HG02642 (cell line): Measurements from ENCODE around the gene OGFR.
"Not testable (repeated sequence)": the region's sequence is repeated elsewhere in the genome, so short reads cannot be mapped to it uniquely, and the experiment has no call there.

ENCODE experiments used
- ATAC-seq: cut with Tn5 transposase; IDR thresholded peaks from one replicate; pipeline ENCODE4 v1.9.1; 2021; ENCODE audit warnings: mild to moderate bottlenecking; ENCODE audit not compliant: unreplicated experiment, poor library complexity

OGFR gene

GRCh38 chr20:62835931-62836861 lies 31.6 kb downstream of the OGFR start:
- no peak for ATAC-seq

- ATAC-seq, result no peak
Observed at GRCh38 chr20:62836967-62837490, 32.4 kb downstream of the OGFR start.

- ATAC-seq, result no peak
Observed at GRCh38 chr20:62837790-62838127, 33.1 kb downstream of the OGFR start.

- peak; percentile 61 for ATAC-seq
Observed at GRCh38 chr20:62838128-62838891, 33.7 kb downstream of the OGFR start.

- ATAC-seq, result no peak
Observed at GRCh38 chr20:62839261-62839660, 34.6 kb downstream of the OGFR start.

- no peak for ATAC-seq
Observed at GRCh38 chr20:62839816-62840215, 35.2 kb downstream of the OGFR start.

- no peak for ATAC-seq
Observed at GRCh38 chr20:62840244-62841197, 35.9 kb downstream of the OGFR start.

- no peak for ATAC-seq
Observed at GRCh38 chr20:62841705-62842212, 37.1 kb downstream of the OGFR start.

GRCh38 chr20:62843656-62844055 lies 39.0 kb downstream of the OGFR start:
- ATAC-seq, result no peak

GRCh38 chr20:62844182-62844581 lies 39.5 kb downstream of the OGFR start:
- no peak for ATAC-seq

- no peak for ATAC-seq
Observed at GRCh38 chr20:62845416-62846160, 41.0 kb downstream of the OGFR start.

GRCh38 chr20:62846166-62846890 lies 41.7 kb downstream of the OGFR start:
- no peak for ATAC-seq

GRCh38 chr20:62848917-62849316 lies 44.3 kb downstream of the OGFR start:
- ATAC-seq, result not testable (repeated sequence)

- ATAC-seq, result no peak
Observed at GRCh38 chr20:62849431-62849830, 44.8 kb downstream of the OGFR start.

- no peak for ATAC-seq
Observed at GRCh38 chr20:62850333-62850974, 45.8 kb downstream of the OGFR start.

- no peak for ATAC-seq
Observed at GRCh38 chr20:62852196-62852595, 47.6 kb downstream of the OGFR start.

- ATAC-seq, result no peak
Observed at GRCh38 chr20:62852841-62853240, 48.2 kb downstream of the OGFR start.

- ATAC-seq, result not testable (repeated sequence)
Observed at GRCh38 chr20:62853304-62853703, 48.7 kb downstream of the OGFR start.
